DOHH2 (cell line): ENCODE data around the gene HENMT1.
"Not testable (repeated sequence)": the region's sequence is repeated elsewhere in the genome, so short reads cannot be mapped to it uniquely, and the experiment has no call there.

ENCODE experiments used
- H3F3A ChIP-seq: fragments of 200-600 bp; sonication (generic), shearing (Covaris generic); 2 replicates; pipeline ENCODE4 v1.6.0; 2016; ENCODE audit warnings: antibody characterized with exemption, mild to moderate bottlenecking; ENCODE audit not compliant: control insufficient read depth, insufficient read depth
- H3K27ac ChIP-seq: fragments of 200-600 bp; sonication (generic); 2 replicates; pipeline ENCODE4 v1.5.1; 2014; ENCODE audit warnings: low read depth, mild to moderate bottlenecking, low read length, moderate library complexity
- H3K27me3 ChIP-seq: fragments of 200-600 bp; sonication (generic); 2 replicates; pipeline ENCODE4 v1.6.1; 2014; ENCODE audit warnings: mild to moderate bottlenecking, low read length, mixed read lengths; ENCODE audit not compliant: control insufficient read depth
- H3K36me3 ChIP-seq: fragments of 200-600 bp; sonication (generic); 2 replicates; pipeline ENCODE4 v1.6.1; 2014; ENCODE audit warnings: mild to moderate bottlenecking, low read length, moderate library complexity, mixed read lengths; ENCODE audit not compliant: control insufficient read depth
- H3K4me1 ChIP-seq: fragments of 200-600 bp; sonication (generic); 2 replicates; pipeline ENCODE4 v1.6.1; 2014; ENCODE audit warnings: mild to moderate bottlenecking, low read length, mixed read lengths; ENCODE audit not compliant: control insufficient read depth
- H3K4me2 ChIP-seq: fragments of 200-600 bp; sonication (generic); 2 replicates; pipeline ENCODE4 v1.6.0; 2014; ENCODE audit warnings: mild to moderate bottlenecking, low read length, moderate library complexity
- H3K4me3 ChIP-seq: fragments of 200-600 bp; sonication (generic); 2 replicates; pipeline ENCODE4 v1.5.1; 2014; ENCODE audit warnings: mild to moderate bottlenecking, low read length, mixed read lengths
- H3K79me2 ChIP-seq: fragments of 200-600 bp; sonication (generic); 2 replicates; pipeline ENCODE4 v1.6.1; 2014; ENCODE audit warnings: mild to moderate bottlenecking, low read length, mixed read lengths; ENCODE audit not compliant: control insufficient read depth
- H3K9me2 ChIP-seq: fragments of 200-600 bp; sonication (generic); replicated peaks from 2 replicates; pipeline ENCODE4 v1.6.1; 2014; ENCODE audit warnings: mild to moderate bottlenecking, low read length, mixed read lengths; ENCODE audit not compliant: control insufficient read depth
- H3K9me3 ChIP-seq: fragments of 200-600 bp; sonication (generic); 2 replicates; pipeline ENCODE4 v1.6.1; 2014; ENCODE audit warnings: antibody characterized with exemption, low read length, mixed read lengths; ENCODE audit not compliant: control insufficient read depth, insufficient read depth
- H4K20me1 ChIP-seq: fragments of 200-600 bp; sonication (generic); 2 replicates; pipeline ENCODE4 v1.6.0; 2014; ENCODE audit warnings: low read depth, mild to moderate bottlenecking, antibody characterized with exemption, low read length, moderate library complexity; ENCODE audit not compliant: control insufficient read depth, insufficient read depth
- CTCF ChIP-seq: fragments of 200-600 bp; sonication (generic); IDR thresholded peaks from one replicate; pipeline ENCODE4 v1.5.1; 2014; ENCODE audit warnings: antibody characterized with exemption, mild to moderate bottlenecking, low read depth, low read length; ENCODE audit not compliant: poor library complexity, severe bottlenecking
- EZH2phosphoT487 ChIP-seq: fragments of 200-600 bp; sonication (generic); IDR thresholded peaks from 2 replicates; pipeline ENCODE4 v1.6.1; 2017; ENCODE audit warnings: borderline replicate concordance, mild to moderate bottlenecking, antibody characterized with exemption, low read length, moderate library complexity, mixed read lengths

The HENMT1 gene

DNA sequence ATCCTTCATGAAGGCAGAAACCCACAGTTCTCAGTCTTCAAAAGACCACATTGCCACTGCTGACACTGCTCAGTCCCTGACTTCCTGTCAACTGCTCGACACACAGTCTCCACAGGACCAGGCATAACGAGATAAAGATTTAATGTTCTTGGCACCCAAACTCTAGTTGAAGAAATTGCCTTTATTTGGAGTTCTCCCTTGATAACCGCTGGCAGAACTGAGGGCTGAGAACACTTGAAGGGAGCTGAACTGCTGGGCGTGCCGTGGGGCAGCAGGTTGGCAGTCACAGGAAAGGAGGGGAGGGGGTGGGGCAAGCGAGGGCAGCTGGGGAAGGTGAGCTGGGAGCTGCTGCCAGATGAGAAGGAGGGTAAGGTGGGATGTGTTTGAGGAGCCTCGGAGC lies 15.9 kb downstream of the HENMT1 start:
- Histone ChIP-seq H3K4me1 (peaks cover 12% of the 10 kb centered on the region), H3K79me2 (no peaks in the 10 kb centered on the region), H3K4me3 (no peak overlapping the region), H3K27ac (no peak overlapping the region), H4K20me1 (no peaks in the 10 kb centered on the region), H3K4me2 (no peak overlapping the region), H3K9me2 (no peaks in the 10 kb centered on the region), H3K27me3 (no peaks in the 10 kb centered on the region), H3F3A (no peaks in the 10 kb centered on the region), H3K9me3 (no peaks in the 10 kb centered on the region), H3K36me3 (peaks cover 4% of the 10 kb centered on the region; the same call in 1 of the 2 replicates)
- TF ChIP-seq EZH2phosphoT487 = no peak
- no peak for TF ChIP-seq CTCF

DNA sequence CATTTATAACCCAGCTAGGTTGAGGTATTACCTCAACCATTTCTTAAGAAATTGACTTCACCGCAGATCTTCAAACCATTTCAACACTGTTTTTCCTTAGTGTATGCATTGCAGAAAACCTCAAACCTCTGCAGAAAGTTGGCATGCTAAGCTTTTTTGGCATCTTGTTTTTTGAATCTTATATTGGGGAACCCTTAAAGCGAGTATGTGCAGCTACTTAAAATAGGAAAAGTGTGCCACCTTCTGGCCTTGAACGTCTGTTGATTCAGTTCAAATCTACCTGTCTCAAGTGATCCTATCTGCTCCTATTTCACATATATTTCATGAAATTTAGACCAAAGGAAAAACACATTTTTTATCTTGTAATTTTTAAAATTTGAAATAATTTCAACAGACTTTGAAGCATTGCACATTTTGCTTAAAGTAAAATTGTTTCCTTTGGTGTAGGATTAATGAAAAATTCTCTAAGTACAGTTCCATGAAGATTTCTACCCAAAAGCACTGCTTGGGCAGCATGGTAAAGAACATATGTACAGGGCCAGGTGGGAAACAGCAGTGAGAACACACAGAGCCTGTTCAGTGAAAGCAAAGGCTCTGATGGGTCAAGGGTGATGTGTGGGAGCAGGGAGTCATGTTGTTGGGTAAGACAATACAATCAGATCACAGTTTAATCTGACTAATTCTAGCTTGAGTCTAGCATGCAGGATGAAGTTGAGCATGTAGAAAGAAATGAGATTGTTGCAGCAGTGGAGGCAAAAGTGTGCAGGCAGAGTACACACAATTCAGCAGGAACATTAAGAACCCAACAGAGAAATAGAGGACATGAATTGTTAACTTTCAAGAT lies 17.2 kb downstream of the HENMT1 start:
- no peaks in the 10 kb centered on the region for H4K20me1 ChIP-seq
- H3K27ac ChIP-seq = no peak overlapping the region
- no peaks in the 10 kb centered on the region for H3K79me2 ChIP-seq
- no peaks in the 10 kb centered on the region; the same call in 1 of the 2 replicates for H3K36me3 ChIP-seq
- peaks cover 12% of the 10 kb centered on the region for H3K4me1 ChIP-seq
- H3K9me3 ChIP-seq = no peaks in the 10 kb centered on the region
- TF ChIP-seq CTCF (peak; percentile 68), EZH2phosphoT487 (no peak)
- H3K9me2 ChIP-seq = no peaks in the 10 kb centered on the region
- no peak overlapping the region for H3K4me3 ChIP-seq
- H3K4me2 ChIP-seq = no peak overlapping the region
- no peaks in the 10 kb centered on the region for H3K27me3 ChIP-seq
- no peaks in the 10 kb centered on the region for H3F3A ChIP-seq

GRCh38 chr1:108640863-108641262 lies 20.0 kb downstream of the HENMT1 start:
- not testable (repeated sequence) for H3K4me3 ChIP-seq, H3K4me1 ChIP-seq, H3K4me2 ChIP-seq, H3K9me3 ChIP-seq, H3K27me3 ChIP-seq, H3F3A ChIP-seq, H3K79me2 ChIP-seq, H3K27ac ChIP-seq, H3K36me3 ChIP-seq, H3K9me2 ChIP-seq, H4K20me1 ChIP-seq

DNA sequence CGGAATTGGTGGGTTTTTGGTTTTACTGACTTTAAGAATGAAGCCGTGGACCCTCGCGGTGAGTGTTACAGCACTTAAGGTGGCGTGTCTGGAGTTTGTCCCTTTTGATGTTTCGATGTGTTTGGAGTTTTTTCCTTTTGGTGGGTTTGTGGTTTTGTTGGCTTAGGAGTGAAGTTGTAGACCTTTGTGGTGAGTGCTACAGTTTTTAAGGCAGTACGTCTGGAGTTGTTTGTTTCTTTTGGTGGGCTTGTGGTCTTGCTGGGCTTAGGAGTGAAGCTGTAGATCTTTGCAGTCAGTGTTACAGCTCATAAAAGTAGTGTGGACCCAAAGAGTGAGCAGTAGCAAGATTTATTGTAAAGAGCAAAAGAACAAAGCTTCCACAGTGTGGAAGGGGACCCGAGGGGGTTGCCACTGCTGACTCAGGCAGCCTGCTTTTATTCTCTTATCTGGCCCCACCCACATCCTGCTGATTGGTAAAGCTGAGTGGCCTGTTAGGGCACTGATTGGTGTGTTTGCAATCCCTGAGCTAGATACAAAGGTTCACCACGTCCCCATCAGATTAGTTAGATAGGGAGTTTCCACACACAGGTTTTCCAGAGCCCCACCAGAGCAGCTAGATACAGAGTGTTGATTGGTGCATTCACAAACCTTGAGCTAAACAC lies 20.9 kb downstream of the HENMT1 start:
- Histone ChIP-seq H4K20me1 (no peaks in the 10 kb centered on the region), H3K4me3 (no peak overlapping the region), H3K4me1 (0 out of 2 replicates have a peak, but pooled peaks cover 5% of the 10 kb centered on the region), H3K27ac (no peak overlapping the region), H3K36me3 (peaks cover 2% of the 10 kb centered on the region), H3K79me2 (no peaks in the 10 kb centered on the region), H3K9me3 (no peaks in the 10 kb centered on the region), H3K9me2 (no peaks in the 10 kb centered on the region), H3K27me3 (no peaks in the 10 kb centered on the region), H3K4me2 (no peak overlapping the region), H3F3A (no peaks in the 10 kb centered on the region)
- TF ChIP-seq CTCF (no peak), EZH2phosphoT487 (no peak)
